T-helper 17 cell (primary cell): ENCODE data around the gene SLC35G3. TPM values are rescaled to one million over a fixed set of nuclear protein-coding genes. Genes with fewer than 3 reads are reported as not detected.
"Not testable (repeated sequence)": the region's sequence is repeated elsewhere in the genome, so short reads cannot be mapped to it uniquely, and the experiment has no call there.

Experiments
- ATAC-seq: fragments of 150-1000 bp; cut with Tn5 transposase; 2 replicates; pipeline ENCODE4 v1.10.0; 2021; ENCODE audit warnings: mild to moderate bottlenecking, moderate library complexity
- DNase-seq, 3 donors: peaks; one replicate each; pipeline versions ENCODE4 v3.0.0 to v3.0.0-alpha.2; 2020 to 2021
- H3K9me3 ChIP-seq: one replicate; pipeline ENCODE4 v1.7.0; 2013; ENCODE audit warnings: low read length, mild to moderate bottlenecking; ENCODE audit not compliant: control insufficient read depth, poor library complexity, severe bottlenecking
- H3K27ac Mint-ChIP-seq: one replicate; pipeline ENCODE4 v1.8.0; 2022; ENCODE audit warnings: mild to moderate bottlenecking, moderate library complexity, mixed read lengths
- H3K27me3 Mint-ChIP-seq: one replicate; pipeline ENCODE4 v1.8.0; 2022; ENCODE audit warnings: mixed read lengths
- H3K36me3 Mint-ChIP-seq: one replicate; pipeline ENCODE4 v1.8.0; 2022; ENCODE audit warnings: low read depth, mixed read lengths
- H3K4me1 Mint-ChIP-seq: one replicate; pipeline ENCODE4 v1.8.0; 2022; ENCODE audit warnings: mild to moderate bottlenecking, mixed read lengths
- H3K4me3 Mint-ChIP-seq: one replicate; pipeline ENCODE4 v1.8.0; 2022; ENCODE audit warnings: mild to moderate bottlenecking, moderate library complexity, mixed read lengths
- total RNA-seq, 4 donors: library from RNA in 2 of 4; stranded (reverse) in 2 of 4; gene quantifications; one replicate each; pipeline ENCODE4 v1.2.3 and lab custom pipeline; 2022 to 2026

The SLC35G3 gene
- total RNA-seq, 2 donors from 2014 or later = 0.32 TPM; not detected in 1

DNA sequence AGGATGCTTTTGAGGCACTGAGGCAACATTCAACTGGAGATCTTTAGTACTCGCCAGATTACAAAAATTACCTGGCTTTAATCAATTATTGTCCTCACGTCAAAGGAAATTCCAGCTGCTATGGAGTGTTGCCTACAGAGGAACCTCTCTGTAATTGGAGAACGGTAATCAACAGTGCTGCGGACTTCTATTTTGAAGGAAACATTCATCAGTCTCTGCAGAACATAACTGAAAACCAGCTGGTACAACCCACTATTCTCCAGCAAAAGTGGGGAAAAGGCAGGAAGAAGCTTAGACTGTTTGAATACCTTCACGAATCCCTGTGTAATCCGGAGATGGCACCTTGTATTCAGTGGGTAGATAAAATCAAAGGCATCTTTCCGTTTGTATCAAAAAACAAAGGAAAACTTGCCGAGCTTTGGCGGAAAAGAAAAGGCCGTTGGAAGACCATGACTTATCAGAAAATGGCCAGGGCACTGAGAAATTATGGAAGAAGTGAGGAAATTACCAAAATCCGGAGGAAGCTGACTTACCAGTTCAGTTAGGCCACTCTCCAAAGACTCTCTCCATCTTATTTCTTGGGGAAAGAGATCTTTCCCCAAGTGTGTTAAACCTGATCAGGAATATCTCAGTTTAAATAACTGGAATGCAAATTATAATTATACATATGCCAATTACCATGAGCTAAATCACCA is 3.0 kb downstream of the SLC35G3 start:
- Mint-ChIP-seq H3K27me3 (no peaks in the 10 kb centered on the region), H3K36me3 (no peaks in the 10 kb centered on the region), H3K4me1 (peaks cover 20% of the 10 kb centered on the region), H3K4me3 (no peak overlapping the region), H3K27ac (no peak overlapping the region)
- ATAC-seq (no peak), DNase-seq (no peak)
- no peaks in the 10 kb centered on the region for H3K9me3 ChIP-seq

DNA sequence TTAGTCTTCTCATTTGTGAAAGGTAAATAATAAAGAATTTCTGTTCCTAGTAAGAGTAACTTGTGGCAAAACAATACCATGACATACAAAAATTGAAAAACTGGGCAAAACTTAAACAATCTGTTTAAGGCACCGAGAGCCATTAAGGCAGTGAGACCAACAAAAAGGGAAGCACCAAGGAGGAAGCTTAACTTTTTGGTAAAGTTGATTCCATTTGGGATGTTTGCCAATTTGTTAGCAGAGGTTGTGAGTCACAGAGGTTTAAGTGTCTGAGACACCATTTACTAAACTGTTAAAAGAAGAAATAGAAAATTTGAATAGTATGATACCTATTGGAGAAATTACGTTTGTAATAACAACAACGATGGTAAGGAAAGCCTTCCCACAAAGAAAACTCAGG is 4.9 kb downstream of the SLC35G3 start:
- no peaks in the 10 kb centered on the region for H3K27me3 Mint-ChIP-seq
- ATAC-seq (no peak), DNase-seq (no peak)
- peak overlapping the region; percentile 62 for H3K27ac Mint-ChIP-seq
- peaks cover 28% of the 10 kb centered on the region for H3K4me1 Mint-ChIP-seq
- no peak overlapping the region for H3K4me3 Mint-ChIP-seq
- H3K36me3 Mint-ChIP-seq = no peaks in the 10 kb centered on the region
- no peaks in the 10 kb centered on the region for H3K9me3 ChIP-seq

DNA sequence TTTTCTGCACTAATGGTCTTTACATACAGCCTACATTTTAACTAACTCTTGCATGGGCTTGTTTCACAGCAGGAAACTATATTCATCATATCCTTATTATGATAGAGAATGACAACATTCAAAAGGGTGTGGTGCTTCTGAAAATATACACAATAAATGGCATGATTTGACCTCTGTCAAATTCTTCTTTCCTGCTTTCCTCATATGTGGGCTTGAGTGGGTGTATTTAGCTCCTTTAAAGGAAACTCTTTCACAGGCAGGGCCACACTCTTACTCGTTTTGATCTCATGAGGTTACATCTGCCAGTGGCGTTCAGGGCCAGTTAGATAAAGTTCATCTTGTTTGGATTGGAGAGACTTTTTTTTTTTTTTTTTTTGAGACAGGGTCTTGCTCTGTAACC is 6.1 kb downstream of the SLC35G3 start:
- Mint-ChIP-seq H3K36me3 (no peaks in the 10 kb centered on the region), H3K4me3 (no peak overlapping the region), H3K4me1 (peaks cover 32% of the 10 kb centered on the region), H3K27ac (peak overlapping the region; percentile 62), H3K27me3 (no peaks in the 10 kb centered on the region)
- H3K9me3 ChIP-seq = no peaks in the 10 kb centered on the region
- DNase-seq (no peak), ATAC-seq (no peak)

DNA sequence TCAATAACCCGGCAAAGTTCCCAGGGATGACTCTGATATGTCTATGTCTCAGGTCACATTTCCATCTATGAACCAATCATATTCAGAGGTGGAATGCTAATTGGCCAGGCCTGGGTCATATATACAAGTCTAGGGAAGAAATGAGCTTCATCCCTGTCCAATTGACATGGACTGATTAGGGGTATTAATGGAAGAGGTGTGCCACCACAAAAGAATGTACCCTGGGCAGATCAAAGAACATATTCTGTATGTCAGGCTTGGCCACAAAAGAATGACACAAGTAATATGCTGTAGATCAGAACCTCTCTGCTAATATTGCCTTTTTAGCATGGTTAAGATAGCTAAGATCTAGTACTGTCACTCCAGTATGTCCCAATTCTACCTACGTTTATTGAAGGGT is 6.7 kb downstream of the SLC35G3 start:
- Mint-ChIP-seq H3K36me3 (no peaks in the 10 kb centered on the region), H3K4me1 (peaks cover 32% of the 10 kb centered on the region), H3K4me3 (peak overlapping the region; percentile 19), H3K27me3 (no peaks in the 10 kb centered on the region), H3K27ac (peak overlapping the region; percentile 62)
- ATAC-seq (no peak), DNase-seq (no peak)
- H3K9me3 ChIP-seq = no peaks in the 10 kb centered on the region

DNA sequence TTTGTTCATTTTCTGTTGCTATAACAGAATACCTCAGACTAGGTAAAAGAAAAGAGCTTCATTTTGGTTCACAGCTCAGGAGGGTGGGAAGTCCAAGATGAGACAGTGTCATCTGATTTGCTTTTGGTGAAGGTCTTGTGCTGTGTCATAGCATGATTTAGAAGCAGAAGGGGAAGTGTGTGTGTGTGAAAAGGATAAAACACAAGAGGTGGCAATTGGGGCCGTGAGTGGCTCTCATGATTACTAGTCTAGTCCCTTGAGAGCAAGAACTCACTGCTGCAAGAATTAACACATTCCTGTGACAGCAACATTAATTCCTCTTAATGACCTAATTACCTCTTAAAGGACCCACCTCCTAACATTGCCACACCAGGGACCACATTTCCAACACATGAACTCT is 8.3 kb downstream of the SLC35G3 start:
- peaks cover 32% of the 10 kb centered on the region for H3K4me1 Mint-ChIP-seq
- H3K27me3 Mint-ChIP-seq = no peaks in the 10 kb centered on the region
- ATAC-seq (no peak), DNase-seq (no peak)
- no peaks in the 10 kb centered on the region for H3K36me3 Mint-ChIP-seq
- H3K4me3 Mint-ChIP-seq = no peak overlapping the region
- H3K27ac Mint-ChIP-seq = no peak overlapping the region
- no peaks in the 10 kb centered on the region for H3K9me3 ChIP-seq

DNA sequence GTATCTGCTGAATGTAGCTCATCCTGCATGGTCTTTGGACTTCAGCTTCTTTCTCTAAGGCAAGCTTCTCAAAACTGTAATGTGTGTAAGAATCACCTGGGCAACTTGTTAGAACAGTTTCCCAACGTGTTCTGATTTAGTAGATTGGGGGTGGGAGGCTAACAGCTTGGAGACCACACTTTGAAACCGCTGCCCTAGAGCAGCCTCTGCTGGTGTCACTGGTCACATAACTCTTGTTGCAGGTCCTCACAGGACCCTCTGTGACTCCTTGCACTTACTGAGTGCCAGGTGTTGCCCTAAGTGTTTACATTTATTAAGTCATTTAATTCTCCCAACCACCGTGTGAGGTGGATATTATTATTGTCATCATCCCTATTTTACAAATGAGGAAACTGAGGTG is 9.9 kb downstream of the SLC35G3 start:
- Mint-ChIP-seq H3K4me3 (no peak overlapping the region), H3K4me1 (peaks cover 39% of the 10 kb centered on the region), H3K27ac (no peak overlapping the region), H3K27me3 (no peaks in the 10 kb centered on the region), H3K36me3 (no peaks in the 10 kb centered on the region)
- DNase-seq (no peak), ATAC-seq (no peak)
- H3K9me3 ChIP-seq = no peaks in the 10 kb centered on the region

DNA sequence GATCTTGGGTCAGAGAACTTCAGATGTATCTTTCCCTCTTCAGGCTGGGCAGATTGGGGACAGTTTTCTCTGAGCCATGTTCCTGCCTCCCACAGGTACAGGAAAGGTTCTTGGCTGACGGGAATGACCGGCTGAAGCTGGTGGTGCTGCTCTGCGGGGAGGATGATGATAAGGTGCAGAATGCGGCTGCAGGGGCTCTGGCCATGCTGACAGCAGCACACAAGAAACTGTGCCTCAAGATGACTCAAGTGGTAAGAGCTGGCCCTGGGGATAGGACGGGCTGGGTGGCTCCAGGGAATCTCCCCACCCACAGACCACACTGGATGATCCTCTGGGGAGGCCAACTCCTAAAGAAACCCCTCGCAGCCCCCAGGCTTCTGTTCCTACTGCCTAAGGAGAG is 10.9 kb downstream of the SLC35G3 start:
- H3K36me3 Mint-ChIP-seq = no peaks in the 10 kb centered on the region
- no peaks in the 10 kb centered on the region for H3K27me3 Mint-ChIP-seq
- DNase-seq (no peak), ATAC-seq (no peak)
- no peak overlapping the region for H3K4me3 Mint-ChIP-seq
- no peak overlapping the region for H3K27ac Mint-ChIP-seq
- peaks cover 35% of the 10 kb centered on the region for H3K4me1 Mint-ChIP-seq
- H3K9me3 ChIP-seq = no peaks in the 10 kb centered on the region

DNA sequence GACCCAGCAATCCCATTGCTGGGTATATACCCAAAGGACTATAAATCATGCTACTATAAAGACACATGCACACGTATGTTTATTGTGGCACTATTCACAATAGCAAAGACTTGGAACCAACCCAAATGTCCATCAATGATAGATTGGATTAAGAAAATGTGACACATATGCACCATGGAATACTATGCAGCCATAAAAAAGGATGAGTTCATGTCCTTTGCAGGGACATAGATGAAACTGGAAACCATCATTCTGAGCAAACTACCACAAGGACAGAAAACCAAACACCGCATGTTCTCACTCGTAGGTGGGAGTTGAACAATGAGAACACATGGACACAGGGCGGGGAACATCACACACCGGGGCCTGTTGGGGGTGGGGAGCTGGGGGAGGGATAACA is 14.8 kb downstream of the SLC35G3 start:
- not testable (repeated sequence) for ATAC-seq, H3K4me3 Mint-ChIP-seq, H3K9me3 ChIP-seq, H3K36me3 Mint-ChIP-seq, DNase-seq, H3K27me3 Mint-ChIP-seq
- H3K4me1 Mint-ChIP-seq = peaks cover 48% of the 10 kb centered on the region
- H3K27ac Mint-ChIP-seq = peak overlapping the region; percentile 39

DNA sequence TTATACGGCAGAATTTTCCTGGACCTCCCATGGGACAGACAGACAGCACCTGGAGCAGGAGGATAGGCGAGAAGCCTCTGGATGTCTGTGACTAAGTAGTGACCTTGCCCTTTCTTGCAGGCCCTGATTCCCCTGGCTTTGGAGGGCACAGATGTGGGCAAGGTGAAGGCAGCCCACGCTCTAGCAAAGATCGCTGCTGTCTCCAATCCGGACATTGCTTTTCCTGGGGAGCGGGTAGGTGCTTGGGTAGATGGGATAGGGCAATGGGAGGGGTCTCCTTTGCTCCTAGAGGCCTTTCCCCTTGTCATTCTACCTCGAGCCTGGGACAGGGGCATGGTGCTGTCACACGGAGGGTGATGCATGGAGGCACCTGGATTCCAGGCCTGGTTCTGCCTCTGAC is 17.3 kb downstream of the SLC35G3 start:
- ATAC-seq = no peak
- H3K9me3 ChIP-seq = no peaks in the 10 kb centered on the region
- Mint-ChIP-seq H3K27ac (peak overlapping the region; percentile 96), H3K27me3 (no peaks in the 10 kb centered on the region), H3K4me1 (peaks cover 44% of the 10 kb centered on the region), H3K36me3 (peaks cover 2% of the 10 kb centered on the region), H3K4me3 (no peak overlapping the region)
- no peak for DNase-seq

DNA sequence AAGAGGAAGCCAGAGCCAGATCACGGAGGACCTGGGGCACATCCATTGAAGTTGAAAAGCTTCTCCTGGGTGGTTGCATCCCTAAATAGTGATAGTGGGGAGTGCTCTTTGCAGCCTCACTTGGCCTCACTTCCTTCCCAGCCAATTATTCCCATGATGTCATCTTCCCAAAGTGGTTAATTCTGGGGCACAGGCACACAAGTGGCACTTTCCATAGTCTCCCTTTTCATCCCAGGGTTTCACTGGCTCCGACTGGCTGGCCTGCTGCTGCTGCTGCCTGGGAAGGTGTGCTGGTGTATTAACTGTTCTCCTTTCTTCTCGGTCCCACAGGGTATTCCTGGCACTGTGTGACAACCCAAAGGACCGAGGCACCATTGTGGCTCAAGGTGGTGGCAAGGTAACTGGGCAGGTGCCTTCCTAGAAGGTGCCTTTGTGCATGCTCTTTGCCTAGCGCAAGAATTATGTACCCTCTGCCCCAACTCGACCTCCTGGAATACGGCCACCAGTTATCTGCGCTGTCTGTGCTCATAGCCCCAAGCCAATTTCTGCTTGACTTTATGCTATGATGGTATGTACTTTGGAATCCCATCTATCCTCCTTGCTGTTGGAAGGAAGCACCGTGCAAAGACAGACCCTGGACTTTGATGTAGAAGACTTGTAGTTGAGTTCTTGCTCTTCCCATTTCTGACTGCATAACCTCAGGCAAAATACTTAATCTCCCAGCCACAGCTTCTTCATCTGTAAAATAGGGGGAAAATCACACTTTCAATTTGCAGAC is 18.4 kb downstream of the SLC35G3 start:
- H3K4me1 Mint-ChIP-seq = peaks cover 47% of the 10 kb centered on the region
- H3K4me3 Mint-ChIP-seq = peak overlapping the region; percentile 28
- DNase-seq (no peak), ATAC-seq (no peak)
- peak overlapping the region; percentile 96 for H3K27ac Mint-ChIP-seq
- H3K36me3 Mint-ChIP-seq = peaks cover 2% of the 10 kb centered on the region
- H3K27me3 Mint-ChIP-seq = no peaks in the 10 kb centered on the region
- no peaks in the 10 kb centered on the region for H3K9me3 ChIP-seq

DNA sequence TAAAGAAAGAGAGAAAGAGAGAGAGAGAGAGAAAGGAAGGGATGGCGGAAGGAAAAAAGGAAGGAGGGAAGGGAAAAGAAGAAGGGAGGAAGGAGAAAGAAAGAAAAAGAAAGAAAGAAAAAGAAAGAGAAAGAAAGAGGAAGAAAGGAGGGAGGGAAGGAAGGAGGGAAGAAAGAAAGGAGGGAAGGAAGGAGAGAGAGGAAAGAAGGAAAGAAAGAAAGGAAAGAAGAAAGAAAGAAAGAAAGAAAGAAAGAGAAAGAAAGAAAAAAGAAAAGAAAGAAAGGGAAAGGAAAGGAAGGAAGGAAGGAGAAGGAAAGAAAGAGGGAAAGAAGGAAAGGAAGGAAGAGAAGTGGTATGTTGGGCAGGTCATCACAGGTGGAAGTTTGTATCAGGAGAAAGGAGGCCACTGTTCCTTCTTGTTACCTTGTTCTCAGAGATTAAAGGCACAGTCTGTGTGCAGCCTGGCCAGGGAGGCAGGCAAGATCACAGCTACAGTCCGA is 19.3 kb downstream of the SLC35G3 start:
- Mint-ChIP-seq H3K36me3 (peaks cover 2% of the 10 kb centered on the region), H3K27me3 (no peaks in the 10 kb centered on the region), H3K4me3 (peak overlapping the region; percentile 68), H3K4me1 (peaks cover 41% of the 10 kb centered on the region), H3K27ac (peak overlapping the region; percentile 96)
- DNase-seq (no peak), ATAC-seq (no peak)
- no peaks in the 10 kb centered on the region for H3K9me3 ChIP-seq

DNA sequence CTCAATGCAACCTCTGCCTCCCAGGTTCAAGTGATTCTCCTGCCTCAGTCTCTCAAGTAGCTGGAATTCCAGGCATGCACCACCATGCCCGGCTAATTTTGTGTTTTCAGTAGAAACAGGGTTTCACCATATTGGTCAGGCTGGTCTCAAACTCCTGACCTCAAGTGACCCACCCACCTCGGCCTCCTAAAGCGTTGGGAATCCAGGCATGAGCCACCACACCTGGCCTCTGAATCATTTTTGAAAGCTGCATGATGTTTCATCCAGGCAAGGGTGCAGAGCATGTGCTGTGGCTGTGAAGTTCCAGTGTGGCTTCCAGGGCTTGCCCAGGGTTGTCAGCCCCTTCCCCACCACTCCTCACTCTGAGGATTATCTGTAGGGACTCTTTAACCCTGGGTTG is 21.9 kb downstream of the SLC35G3 start:
- not testable (repeated sequence) for H3K27me3 Mint-ChIP-seq, H3K9me3 ChIP-seq, ATAC-seq, DNase-seq, H3K4me3 Mint-ChIP-seq, H3K36me3 Mint-ChIP-seq
- Mint-ChIP-seq H3K4me1 (peaks cover 29% of the 10 kb centered on the region), H3K27ac (peak overlapping the region; percentile 65)

DNA sequence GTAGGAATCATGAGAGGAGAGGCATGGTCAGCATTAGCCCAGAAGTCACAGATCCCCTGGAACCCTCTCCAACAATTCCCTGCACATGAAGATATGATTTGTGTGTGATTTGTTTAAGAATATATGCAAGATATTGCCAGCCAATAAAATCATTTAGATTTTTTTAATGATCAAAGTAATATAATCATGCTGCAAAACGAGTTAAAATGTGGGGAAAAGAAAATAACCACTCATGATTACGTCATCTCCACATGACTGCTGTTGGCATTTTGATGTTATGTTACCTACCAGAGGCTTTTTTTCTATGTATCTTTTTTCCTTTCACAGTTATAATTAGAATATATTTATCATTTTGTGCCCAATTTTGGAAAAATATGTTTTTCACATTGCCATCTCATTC is 22.4 kb downstream of the SLC35G3 start:
- no peak for DNase-seq
- peak overlapping the region; percentile 65 for H3K27ac Mint-ChIP-seq
- H3K4me1 Mint-ChIP-seq = peaks cover 24% of the 10 kb centered on the region

More for the DNA sequence above, 22.4 kb downstream of the SLC35G3 start:
- no peaks in the 10 kb centered on the region for H3K9me3 ChIP-seq
- H3K27me3 Mint-ChIP-seq = no peaks in the 10 kb centered on the region
- peak overlapping the region; percentile 64 for H3K4me3 Mint-ChIP-seq
- H3K36me3 Mint-ChIP-seq = no peaks in the 10 kb centered on the region
- ATAC-seq = peak; percentile 76
